ENCODE measurements around the gene TNFSF8. TPM values are rescaled to one million over a fixed set of nuclear protein-coding genes. Genes with fewer than 3 reads are reported as not detected.

The TNFSF8 gene
- total RNA-seq, 1 experiment from 2014 or later: 0.15 TPM

GRCh38 chr9:114928671-114929070 lies 1.7 kb downstream of the TNFSF8 start:
- intact Hi-C loops (cut with micrococcal nuclease; ENCODE audit: unreplicated experiment): no loop called here
- no peak for ATAC-seq
- Histone ChIP-seq H3K9me3 (ENCODE audit: control insufficient read depth, insufficient read depth, low read depth, low read length) (no peaks in the 10 kb centered on the region), H3K27me3 (ENCODE audit: control insufficient read depth, insufficient read depth, low read length) (no peaks in the 10 kb centered on the region), H3K4me3 (ENCODE audit: low read depth in 2 of 2, low read length in 2 of 2) (no peak overlapping the region), H3K4me1 (ENCODE audit: control insufficient read depth, insufficient read depth, low read length) (no peaks in the 10 kb centered on the region), H3K27ac (ENCODE audit: low read length) (no peak overlapping the region), H3K36me3 (ENCODE audit: control insufficient read depth, insufficient read depth, low read length) (no peaks in the 10 kb centered on the region)
- BruUV-seq (replicated peaks): no TSS peak
- DNase-seq (ENCODE audit: low read depth, low spot score): no peak
- CTCF ChIA-PET: no interaction called here
- TF ChIP-seq SIN3A (IDR thresholded peaks at IDR 0.05; ENCODE audit: borderline replicate concordance, insufficient read depth, low read depth, low read length) (no peak), TCF7L2 (IDR thresholded peaks at IDR 0.05; ENCODE audit: low read depth, low read length) (no peak), POLR2AphosphoS5 (IDR thresholded peaks at IDR 0.05; ENCODE audit: low read depth, low read length) (no peak)
- TF ChIP-seq, protein P1, sequence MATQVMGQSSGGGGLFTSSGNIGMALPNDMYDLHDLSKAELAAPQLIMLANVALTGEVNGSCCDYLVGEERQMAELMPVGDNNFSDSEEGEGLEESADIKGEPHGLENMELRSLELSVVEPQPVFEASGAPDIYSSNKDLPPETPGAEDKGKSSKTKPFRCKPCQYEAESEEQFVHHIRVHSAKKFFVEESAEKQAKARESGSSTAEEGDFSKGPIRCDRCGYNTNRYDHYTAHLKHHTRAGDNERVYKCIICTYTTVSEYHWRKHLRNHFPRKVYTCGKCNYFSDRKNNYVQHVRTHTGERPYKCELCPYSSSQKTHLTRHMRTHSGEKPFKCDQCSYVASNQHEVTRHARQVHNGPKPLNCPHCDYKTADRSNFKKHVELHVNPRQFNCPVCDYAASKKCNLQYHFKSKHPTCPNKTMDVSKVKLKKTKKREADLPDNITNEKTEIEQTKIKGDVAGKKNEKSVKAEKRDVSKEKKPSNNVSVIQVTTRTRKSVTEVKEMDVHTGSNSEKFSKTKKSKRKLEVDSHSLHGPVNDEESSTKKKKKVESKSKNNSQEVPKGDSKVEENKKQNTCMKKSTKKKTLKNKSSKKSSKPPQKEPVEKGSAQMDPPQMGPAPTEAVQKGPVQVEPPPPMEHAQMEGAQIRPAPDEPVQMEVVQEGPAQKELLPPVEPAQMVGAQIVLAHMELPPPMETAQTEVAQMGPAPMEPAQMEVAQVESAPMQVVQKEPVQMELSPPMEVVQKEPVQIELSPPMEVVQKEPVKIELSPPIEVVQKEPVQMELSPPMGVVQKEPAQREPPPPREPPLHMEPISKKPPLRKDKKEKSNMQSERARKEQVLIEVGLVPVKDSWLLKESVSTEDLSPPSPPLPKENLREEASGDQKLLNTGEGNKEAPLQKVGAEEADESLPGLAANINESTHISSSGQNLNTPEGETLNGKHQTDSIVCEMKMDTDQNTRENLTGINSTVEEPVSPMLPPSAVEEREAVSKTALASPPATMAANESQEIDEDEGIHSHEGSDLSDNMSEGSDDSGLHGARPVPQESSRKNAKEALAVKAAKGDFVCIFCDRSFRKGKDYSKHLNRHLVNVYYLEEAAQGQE (IDR thresholded peaks at IDR 0.05; ENCODE audit: insufficient read depth in 1 of 2, low read depth in 2 of 2, low read length in 1 of 2): no peak
- TF ChIP-seq, protein P2, sequence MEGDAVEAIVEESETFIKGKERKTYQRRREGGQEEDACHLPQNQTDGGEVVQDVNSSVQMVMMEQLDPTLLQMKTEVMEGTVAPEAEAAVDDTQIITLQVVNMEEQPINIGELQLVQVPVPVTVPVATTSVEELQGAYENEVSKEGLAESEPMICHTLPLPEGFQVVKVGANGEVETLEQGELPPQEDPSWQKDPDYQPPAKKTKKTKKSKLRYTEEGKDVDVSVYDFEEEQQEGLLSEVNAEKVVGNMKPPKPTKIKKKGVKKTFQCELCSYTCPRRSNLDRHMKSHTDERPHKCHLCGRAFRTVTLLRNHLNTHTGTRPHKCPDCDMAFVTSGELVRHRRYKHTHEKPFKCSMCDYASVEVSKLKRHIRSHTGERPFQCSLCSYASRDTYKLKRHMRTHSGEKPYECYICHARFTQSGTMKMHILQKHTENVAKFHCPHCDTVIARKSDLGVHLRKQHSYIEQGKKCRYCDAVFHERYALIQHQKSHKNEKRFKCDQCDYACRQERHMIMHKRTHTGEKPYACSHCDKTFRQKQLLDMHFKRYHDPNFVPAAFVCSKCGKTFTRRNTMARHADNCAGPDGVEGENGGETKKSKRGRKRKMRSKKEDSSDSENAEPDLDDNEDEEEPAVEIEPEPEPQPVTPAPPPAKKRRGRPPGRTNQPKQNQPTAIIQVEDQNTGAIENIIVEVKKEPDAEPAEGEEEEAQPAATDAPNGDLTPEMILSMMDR (IDR thresholded peaks at IDR 0.05): no peak
- POLR2A ChIA-PET: no interaction called here
- in situ Hi-C loops (cut with HindIII; ENCODE audit: low pct_unique_long_range_greater_than_20kb, low sequenced_read_pairs): no loop called here

GRCh38 chr9:114928136-114928535 lies 2.3 kb downstream of the TNFSF8 start:
- Histone ChIP-seq H3K4me1 (ENCODE audit: control insufficient read depth, insufficient read depth, low read length) (no peaks in the 10 kb centered on the region), H3K27me3 (ENCODE audit: control insufficient read depth, insufficient read depth, low read length) (no peaks in the 10 kb centered on the region), H3K36me3 (ENCODE audit: control insufficient read depth, insufficient read depth, low read length) (no peaks in the 10 kb centered on the region), H3K4me3 (ENCODE audit: low read depth in 2 of 2, low read length in 2 of 2) (no peak overlapping the region), H3K27ac (ENCODE audit: low read length) (no peak overlapping the region), H3K9me3 (ENCODE audit: control insufficient read depth, insufficient read depth, low read depth, low read length) (no peaks in the 10 kb centered on the region)
- no TSS peak for BruUV-seq (replicated peaks)
- TF ChIP-seq, protein P2 (IDR thresholded peaks at IDR 0.05): no peak
- TF ChIP-seq, protein P1 (IDR thresholded peaks at IDR 0.05; ENCODE audit: insufficient read depth in 1 of 2, low read depth in 2 of 2, low read length in 1 of 2): no peak
- TF ChIP-seq TCF7L2 (IDR thresholded peaks at IDR 0.05; ENCODE audit: low read depth, low read length) (no peak), POLR2AphosphoS5 (IDR thresholded peaks at IDR 0.05; ENCODE audit: low read depth, low read length) (no peak), SIN3A (IDR thresholded peaks at IDR 0.05; ENCODE audit: borderline replicate concordance, insufficient read depth, low read depth, low read length) (no peak)
- CTCF ChIA-PET: no interaction called here
- ATAC-seq (no peak), DNase-seq (ENCODE audit: low read depth, low spot score) (no peak)
- POLR2A ChIA-PET: no interaction called here
- intact Hi-C loops (cut with micrococcal nuclease; ENCODE audit: unreplicated experiment) (no loop called here), in situ Hi-C loops (cut with HindIII; ENCODE audit: low pct_unique_long_range_greater_than_20kb, low sequenced_read_pairs) (no loop called here)

Data from Panc1 (cell line).